Tibial nerve (tissue), 4 donors: Measurements from ENCODE around the gene RFNG. TPM values are rescaled to one million over a fixed set of nuclear protein-coding genes. Genes with fewer than 3 reads are reported as not detected.

Experiments
- DNase-seq, 2 donors: peaks; one replicate each; pipeline ENCODE4 v3.0.0-alpha.2; 2019; ENCODE audit warnings: low spot score in 2 of 2
- H3K27ac ChIP-seq, 4 donors: fragments of 200-600 bp; sonication (generic) in 3 of 4; one replicate each; pipeline ENCODE4 v1.5.1; 2017 to 2019; ENCODE audit warnings: mild to moderate bottlenecking in 1 of 4
- H3K27me3 ChIP-seq, 2 donors: fragments of 200-600 bp; sonication (generic) in 1 of 2; one replicate each; pipeline versions ENCODE4 v1.5.1 to v1.6.0; 2017 to 2019
- H3K36me3 ChIP-seq, 3 donors: fragments of 200-600 bp; sonication (generic); one replicate each; pipeline ENCODE4 v1.5.1; 2018 to 2019
- H3K4me1 ChIP-seq, 4 donors: fragments of 200-600 bp; sonication (generic) in 3 of 4; one replicate each; pipeline ENCODE4 v1.5.1; 2017 to 2019
- H3K4me3 ChIP-seq, 4 donors: fragments of 200-600 bp; sonication (generic) in 3 of 4; one replicate each; pipeline ENCODE4 v1.5.1; 2017 to 2019; ENCODE audit warnings: mild to moderate bottlenecking in 1 of 4, moderate library complexity in 1 of 4
- H3K9me3 ChIP-seq, 4 donors: fragments of 200-600 bp; sonication (generic) in 3 of 4; one replicate each; pipeline ENCODE4 v1.5.1; 2017 to 2019
- EP300 ChIP-seq, 2 donors: sonication (generic); formaldehyde crosslinking; IDR thresholded peaks; one replicate each; pipeline ENCODE4 v1.6.1; 2017; ENCODE audit warnings: antibody characterized with exemption in 2 of 2, mild to moderate bottlenecking in 1 of 2
- POLR2A ChIP-seq, 2 donors: fragments of 450-650 bp; IDR thresholded peaks; one replicate each; pipeline ENCODE4 v1.6.1; 2017; ENCODE audit warnings: antibody characterized with exemption in 2 of 2, mild to moderate bottlenecking in 2 of 2, moderate library complexity in 2 of 2
- WGBS, 2 donors: methylation state at CpG; one replicate each; pipeline ENCODE4 v1.1.5; 2018; 5-methylcytosine and 5-hydroxymethylcytosine counted together
- total RNA-seq, 4 donors: library from RNA; depleted of rRNA; stranded (reverse); fragments of >200 nt; gene quantifications; one replicate each; pipeline ENCODE4 v1.1.0, GENCODE V29; 2016
- TF ChIP-seq, protein P1 (sequence below), 5 experiments: fragments of 200-600 bp in 3 of 5; fragments of 450-650 bp in 2 of 5; sonication (generic) in 3 of 5; IDR thresholded peaks; one replicate each; pipeline ENCODE4 v1.5.1; 2016 to 2019; ENCODE audit warnings: antibody characterized with exemption in 5 of 5, mild to moderate bottlenecking in 3 of 5, moderate library complexity in 2 of 5

The RFNG gene
- total RNA-seq, 4 donors from 2014 or later = 43.5 to 70.2 (median 64.4) TPM

DNA sequence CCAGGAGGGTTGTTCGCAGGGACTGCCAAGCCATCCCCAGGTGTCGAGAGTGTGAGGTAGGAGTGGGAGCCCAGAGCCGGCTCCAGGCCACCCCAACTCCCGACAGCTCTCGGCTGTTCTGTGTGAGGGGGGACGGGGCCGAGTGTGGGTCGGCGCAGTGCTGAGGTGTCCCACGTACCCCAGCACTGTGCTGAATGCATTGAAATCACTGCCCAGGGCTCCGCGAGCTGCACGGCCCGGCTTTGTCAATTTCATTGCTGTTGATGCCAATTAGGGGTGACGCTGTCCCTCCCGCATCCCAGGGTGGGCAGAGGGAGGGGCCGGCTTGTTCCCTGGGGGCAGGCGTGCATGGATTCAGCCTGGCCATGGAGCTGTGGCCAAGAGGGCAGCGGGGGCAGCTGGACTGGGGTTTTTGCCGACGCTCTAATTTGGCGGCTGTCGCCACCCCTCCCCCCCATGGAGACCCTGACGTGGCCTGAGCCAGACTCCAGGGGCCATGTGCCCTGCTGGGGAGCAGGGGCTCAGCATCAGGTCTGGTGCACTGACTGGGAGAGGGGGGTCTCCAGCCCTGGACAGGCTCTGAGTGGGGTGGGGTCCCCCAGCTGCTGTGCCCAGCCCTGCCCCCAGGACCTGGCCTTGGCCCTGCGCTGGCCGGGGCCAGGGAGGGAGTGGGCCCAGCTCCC is 43.2 kb downstream of the RFNG start:
- Histone ChIP-seq H3K36me3 (peaks cover 0 to 28% (median 0%) of the 10 kb centered on the region in 3 donors), H3K4me3 (no peak overlapping the region), H3K27ac (no peak overlapping the region), H3K4me1 (peaks cover 0 to 54% (median 18%) of the 10 kb centered on the region in 4 donors), H3K9me3 (no peaks in the 10 kb centered on the region), H3K27me3 (no peaks in the 10 kb centered on the region)
- no peak for TF ChIP-seq POLR2A (IDR thresholded peaks at IDR 0.05)
- TF ChIP-seq, protein P1, sequence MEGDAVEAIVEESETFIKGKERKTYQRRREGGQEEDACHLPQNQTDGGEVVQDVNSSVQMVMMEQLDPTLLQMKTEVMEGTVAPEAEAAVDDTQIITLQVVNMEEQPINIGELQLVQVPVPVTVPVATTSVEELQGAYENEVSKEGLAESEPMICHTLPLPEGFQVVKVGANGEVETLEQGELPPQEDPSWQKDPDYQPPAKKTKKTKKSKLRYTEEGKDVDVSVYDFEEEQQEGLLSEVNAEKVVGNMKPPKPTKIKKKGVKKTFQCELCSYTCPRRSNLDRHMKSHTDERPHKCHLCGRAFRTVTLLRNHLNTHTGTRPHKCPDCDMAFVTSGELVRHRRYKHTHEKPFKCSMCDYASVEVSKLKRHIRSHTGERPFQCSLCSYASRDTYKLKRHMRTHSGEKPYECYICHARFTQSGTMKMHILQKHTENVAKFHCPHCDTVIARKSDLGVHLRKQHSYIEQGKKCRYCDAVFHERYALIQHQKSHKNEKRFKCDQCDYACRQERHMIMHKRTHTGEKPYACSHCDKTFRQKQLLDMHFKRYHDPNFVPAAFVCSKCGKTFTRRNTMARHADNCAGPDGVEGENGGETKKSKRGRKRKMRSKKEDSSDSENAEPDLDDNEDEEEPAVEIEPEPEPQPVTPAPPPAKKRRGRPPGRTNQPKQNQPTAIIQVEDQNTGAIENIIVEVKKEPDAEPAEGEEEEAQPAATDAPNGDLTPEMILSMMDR (IDR thresholded peaks at IDR 0.05) = no peak
- TF ChIP-seq EP300 (IDR thresholded peaks at IDR 0.05) = no peak
- WGBS, 2 donors = 64 to 82% methylated on average over 11 to 19 of the region's 26 CpGs
- DNase-seq = no peak

DNA sequence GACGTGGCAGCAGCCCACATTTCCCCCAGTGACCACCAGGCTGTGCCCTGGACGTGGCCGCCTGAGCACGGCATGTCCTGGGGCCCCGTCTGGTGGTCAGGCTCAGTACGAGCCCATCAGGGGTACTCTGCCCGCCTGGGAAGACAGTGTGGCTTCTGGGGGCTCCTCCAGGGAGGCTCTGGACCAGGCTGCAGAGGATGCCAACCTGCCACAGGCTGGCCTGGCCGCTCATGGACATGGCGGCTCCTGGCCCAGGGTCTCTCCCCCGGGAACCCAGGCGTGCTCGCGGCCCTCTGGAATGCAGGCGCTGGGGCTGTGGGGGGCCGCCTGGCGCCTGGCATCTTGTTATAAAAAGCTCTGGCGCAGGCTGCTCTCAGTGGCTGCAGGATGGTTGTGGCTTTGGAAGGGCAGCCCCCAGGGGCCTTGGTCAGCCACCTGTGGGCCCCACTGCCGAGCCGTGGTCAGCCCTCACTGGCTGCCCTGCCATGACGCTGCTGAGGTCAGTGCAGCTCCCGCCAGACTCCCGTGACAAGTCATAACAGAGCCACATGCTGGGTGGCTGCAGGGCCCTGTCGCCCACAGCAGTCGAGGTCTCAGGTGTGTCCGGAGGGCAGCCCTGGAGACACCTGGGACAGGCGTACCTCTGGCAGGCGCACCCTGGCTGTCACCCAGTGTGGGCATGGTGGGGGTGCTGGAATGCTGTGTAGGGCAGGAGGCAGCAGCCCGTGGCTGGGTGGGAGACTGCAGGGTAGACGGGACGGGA is 43.9 kb downstream of the RFNG start:
- no peak for DNase-seq
- peaks cover 0 to 61% (median 21%) of the 10 kb centered on the region in 4 donors for H3K4me1 ChIP-seq
- WGBS, 2 donors = 70 to 72% methylated on average over 13 to 24 of the region's 30 CpGs

DNA sequence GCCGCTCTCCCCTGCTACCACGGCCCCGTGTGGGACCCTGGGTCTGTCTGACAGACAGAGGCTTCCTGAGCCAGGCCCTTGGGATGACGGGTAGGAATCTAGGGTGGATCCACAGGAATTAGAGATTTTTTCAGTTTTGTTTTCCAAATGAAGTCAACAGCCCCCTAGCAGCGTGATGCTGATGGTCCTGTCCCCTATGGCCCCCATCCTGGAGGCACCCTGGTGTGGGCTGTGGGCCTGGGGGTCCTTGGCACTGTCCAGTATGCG is 44.5 kb downstream of the RFNG start:
- TF ChIP-seq, protein P1 (IDR thresholded peaks at IDR 0.05) = no peak
- TF ChIP-seq POLR2A (IDR thresholded peaks at IDR 0.05) (no peak), EP300 (IDR thresholded peaks at IDR 0.05) (no peak)
- WGBS, 2 donors = 88 to 92% methylated on average over 5 to 6 of the region's 6 CpGs
- H3K4me1 ChIP-seq = peaks cover 0 to 61% (median 21%) of the 10 kb centered on the region in 4 donors
- H3K4me3 ChIP-seq = no peak overlapping the region
- peaks cover 0 to 18% (median 0%) of the 10 kb centered on the region in 3 donors for H3K36me3 ChIP-seq
- no peak for DNase-seq
- no peaks in the 10 kb centered on the region for H3K9me3 ChIP-seq
- no peaks in the 10 kb centered on the region for H3K27me3 ChIP-seq
- no peak overlapping the region for H3K27ac ChIP-seq

More for the DNA sequence above, 43.9 kb downstream of the RFNG start:
- Histone ChIP-seq H3K36me3 (peaks cover 0 to 23% (median 0%) of the 10 kb centered on the region in 3 donors), H3K4me3 (no peak overlapping the region), H3K9me3 (no peaks in the 10 kb centered on the region), H3K27me3 (no peaks in the 10 kb centered on the region), H3K27ac (no peak overlapping the region)
- TF ChIP-seq POLR2A (IDR thresholded peaks at IDR 0.05) (no peak), EP300 (IDR thresholded peaks at IDR 0.05) (no peak)
- TF ChIP-seq, protein P1 (IDR thresholded peaks at IDR 0.05) = no peak

DNA sequence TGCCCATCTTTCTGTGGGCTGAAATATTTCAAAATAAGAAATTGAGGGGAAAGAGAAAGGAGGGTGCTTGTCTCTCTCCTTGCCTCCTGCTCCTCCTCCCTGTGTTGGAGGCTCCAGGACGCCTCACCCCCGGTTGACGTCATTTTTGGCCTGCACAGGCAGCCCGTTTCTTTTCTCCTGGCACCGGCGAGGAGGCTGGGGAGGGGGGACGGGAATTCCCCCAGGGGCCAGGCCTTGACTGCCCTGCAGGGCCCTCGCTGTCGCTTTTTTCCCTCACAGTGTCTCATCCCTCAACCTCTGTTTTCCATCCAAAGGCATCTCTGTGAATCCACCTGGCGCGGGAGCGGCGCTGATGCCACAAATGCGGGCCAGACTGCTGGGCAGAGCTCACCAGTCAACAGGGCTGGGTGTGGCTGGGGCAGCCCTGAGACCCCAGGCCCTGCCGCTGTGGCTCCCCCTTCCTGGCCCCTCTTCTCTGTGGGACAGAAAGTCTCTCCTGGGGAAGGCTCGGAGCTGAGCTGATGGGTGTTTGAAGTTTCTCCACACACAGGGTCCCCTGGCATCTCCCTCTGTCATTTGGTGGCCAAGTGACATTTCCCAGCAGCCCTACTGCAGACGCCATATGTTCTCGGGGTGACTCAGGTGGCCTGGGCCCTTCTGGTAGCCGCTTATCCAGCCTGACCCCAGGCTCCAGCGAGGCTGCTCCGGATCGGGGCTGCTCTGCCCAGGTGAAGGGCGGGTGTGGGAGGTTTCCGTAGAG is 45.0 kb downstream of the RFNG start:
- WGBS, 2 donors = 59 to 63% methylated on average over 20 to 23 of the region's 24 CpGs
- H3K4me1 ChIP-seq = peaks cover 0 to 61% (median 21%) of the 10 kb centered on the region in 4 donors

More for the DNA sequence above, 45.0 kb downstream of the RFNG start:
- H3K27ac ChIP-seq = no peak overlapping the region
- H3K4me3 ChIP-seq = no peak overlapping the region
- no peak for DNase-seq
- TF ChIP-seq, protein P1 (IDR thresholded peaks at IDR 0.05) = no peak
- TF ChIP-seq POLR2A (IDR thresholded peaks at IDR 0.05) = no peak
- no peak for TF ChIP-seq EP300 (IDR thresholded peaks at IDR 0.05)
- no peaks in the 10 kb centered on the region for H3K27me3 ChIP-seq
- no peaks in the 10 kb centered on the region for H3K9me3 ChIP-seq
- H3K36me3 ChIP-seq = peaks cover 0 to 13% (median 0%) of the 10 kb centered on the region in 3 donors
